Activated naive CD4-positive, alpha-beta T cell treated with anti-CD3 and anti-CD28 coated beads, Interleukin-2, amount 50 U/mL, for 24 hours (primary cell): ENCODE data around the gene LPP.

ENCODE experiments used
- H3K27ac Mint-ChIP-seq: one replicate; pipeline ENCODE4 v1.8.0; 2021; ENCODE audit warnings: mild to moderate bottlenecking, mixed read lengths
- H3K27me3 Mint-ChIP-seq: one replicate; pipeline ENCODE4 v1.8.0; 2021; ENCODE audit warnings: mixed read lengths
- H3K36me3 Mint-ChIP-seq: one replicate; pipeline ENCODE4 v1.8.0; 2021; ENCODE audit warnings: mixed read lengths
- H3K4me1 Mint-ChIP-seq: one replicate; pipeline ENCODE4 v1.8.0; 2021; ENCODE audit warnings: mixed read lengths
- H3K4me3 Mint-ChIP-seq: one replicate; pipeline ENCODE4 v1.8.0; 2021; ENCODE audit warnings: mild to moderate bottlenecking, mixed read lengths
- H3K9me3 Mint-ChIP-seq: one replicate; pipeline ENCODE4 v1.8.0; 2021; ENCODE audit warnings: mixed read lengths

The LPP gene

GRCh38 chr3:188458756-188459155 lies 304.8 kb downstream of the LPP start:
- Mint-ChIP-seq H3K4me1 (peaks cover 3% of the 10 kb centered on the region), H3K27me3 (no peaks in the 10 kb centered on the region), H3K4me3 (no peak overlapping the region), H3K27ac (no peak overlapping the region), H3K9me3 (no peaks in the 10 kb centered on the region), H3K36me3 (peaks cover 16% of the 10 kb centered on the region)

GRCh38 chr3:188465311-188465710 lies 311.4 kb downstream of the LPP start:
- Mint-ChIP-seq H3K27ac (no peak overlapping the region), H3K4me1 (no peaks in the 10 kb centered on the region), H3K36me3 (peaks cover 15% of the 10 kb centered on the region), H3K27me3 (no peaks in the 10 kb centered on the region), H3K9me3 (no peaks in the 10 kb centered on the region), H3K4me3 (no peak overlapping the region)

GRCh38 chr3:188468196-188468595 lies 314.2 kb downstream of the LPP start:
- no peak overlapping the region for H3K4me3 Mint-ChIP-seq
- peaks cover 5% of the 10 kb centered on the region for H3K4me1 Mint-ChIP-seq
- peaks cover 22% of the 10 kb centered on the region for H3K36me3 Mint-ChIP-seq
- H3K27me3 Mint-ChIP-seq, result no peaks in the 10 kb centered on the region
- no peaks in the 10 kb centered on the region for H3K9me3 Mint-ChIP-seq
- no peak overlapping the region for H3K27ac Mint-ChIP-seq

- Mint-ChIP-seq H3K36me3 (peaks cover 22% of the 10 kb centered on the region), H3K27me3 (no peaks in the 10 kb centered on the region), H3K4me3 (no peak overlapping the region), H3K27ac (no peak overlapping the region), H3K9me3 (no peaks in the 10 kb centered on the region), H3K4me1 (peaks cover 5% of the 10 kb centered on the region)
These were observed 314.7 kb downstream of the LPP start for GRCh38 chr3:188468662-188469061.

GRCh38 chr3:188469228-188469885 lies 315.4 kb downstream of the LPP start:
- peaks cover 5% of the 10 kb centered on the region for H3K4me1 Mint-ChIP-seq
- H3K4me3 Mint-ChIP-seq, result no peak overlapping the region
- H3K27me3 Mint-ChIP-seq, result no peaks in the 10 kb centered on the region
- no peak overlapping the region for H3K27ac Mint-ChIP-seq
- H3K9me3 Mint-ChIP-seq, result no peaks in the 10 kb centered on the region
- peaks cover 22% of the 10 kb centered on the region for H3K36me3 Mint-ChIP-seq

- H3K36me3 Mint-ChIP-seq, result peaks cover 22% of the 10 kb centered on the region
- no peak overlapping the region for H3K4me3 Mint-ChIP-seq
- H3K27ac Mint-ChIP-seq, result no peak overlapping the region
- H3K4me1 Mint-ChIP-seq, result peaks cover 5% of the 10 kb centered on the region
- no peaks in the 10 kb centered on the region for H3K27me3 Mint-ChIP-seq
- no peaks in the 10 kb centered on the region for H3K9me3 Mint-ChIP-seq
These were observed 316.7 kb downstream of the LPP start for GRCh38 chr3:188470508-188471130.

GRCh38 chr3:188471723-188472122 lies 317.8 kb downstream of the LPP start:
- Mint-ChIP-seq H3K4me3 (no peak overlapping the region), H3K27ac (no peak overlapping the region), H3K36me3 (peaks cover 19% of the 10 kb centered on the region), H3K9me3 (no peaks in the 10 kb centered on the region), H3K27me3 (no peaks in the 10 kb centered on the region), H3K4me1 (peaks cover 5% of the 10 kb centered on the region)

GRCh38 chr3:188472336-188472735 lies 318.4 kb downstream of the LPP start:
- no peak overlapping the region for H3K27ac Mint-ChIP-seq
- no peaks in the 10 kb centered on the region for H3K27me3 Mint-ChIP-seq
- no peaks in the 10 kb centered on the region for H3K9me3 Mint-ChIP-seq
- peaks cover 19% of the 10 kb centered on the region for H3K36me3 Mint-ChIP-seq
- H3K4me3 Mint-ChIP-seq, result no peak overlapping the region
- H3K4me1 Mint-ChIP-seq, result peaks cover 5% of the 10 kb centered on the region

GRCh38 chr3:188473045-188473444 lies 319.1 kb downstream of the LPP start:
- Mint-ChIP-seq H3K9me3 (no peaks in the 10 kb centered on the region), H3K4me3 (no peak overlapping the region), H3K4me1 (peaks cover 7% of the 10 kb centered on the region), H3K27me3 (no peaks in the 10 kb centered on the region), H3K27ac (no peak overlapping the region), H3K36me3 (peaks cover 16% of the 10 kb centered on the region)

- peaks cover 9% of the 10 kb centered on the region for H3K4me1 Mint-ChIP-seq
- no peaks in the 10 kb centered on the region for H3K9me3 Mint-ChIP-seq
- H3K4me3 Mint-ChIP-seq, result no peak overlapping the region
- H3K36me3 Mint-ChIP-seq, result peaks cover 12% of the 10 kb centered on the region
- no peaks in the 10 kb centered on the region for H3K27me3 Mint-ChIP-seq
- no peak overlapping the region for H3K27ac Mint-ChIP-seq
These were observed 319.8 kb downstream of the LPP start for GRCh38 chr3:188473591-188474288.

- Mint-ChIP-seq H3K27ac (no peak overlapping the region), H3K4me3 (no peak overlapping the region), H3K36me3 (peaks cover 2% of the 10 kb centered on the region), H3K4me1 (peaks cover 4% of the 10 kb centered on the region), H3K9me3 (no peaks in the 10 kb centered on the region), H3K27me3 (no peaks in the 10 kb centered on the region)
These were observed 323.0 kb downstream of the LPP start for GRCh38 chr3:188476935-188477334.

GRCh38 chr3:188480011-188480410 lies 326.1 kb downstream of the LPP start:
- H3K27me3 Mint-ChIP-seq, result no peaks in the 10 kb centered on the region
- H3K27ac Mint-ChIP-seq, result no peak overlapping the region
- peaks cover 4% of the 10 kb centered on the region for H3K4me1 Mint-ChIP-seq
- no peak overlapping the region for H3K4me3 Mint-ChIP-seq
- H3K9me3 Mint-ChIP-seq, result no peaks in the 10 kb centered on the region
- H3K36me3 Mint-ChIP-seq, result peaks cover 11% of the 10 kb centered on the region

- Mint-ChIP-seq H3K4me3 (no peak overlapping the region), H3K36me3 (peaks cover 23% of the 10 kb centered on the region)
These were observed 329.0 kb downstream of the LPP start for GRCh38 chr3:188482929-188483328.

GRCh38 chr3:188486126-188486525 lies 332.2 kb downstream of the LPP start:
- Mint-ChIP-seq H3K27me3 (no peaks in the 10 kb centered on the region), H3K9me3 (no peaks in the 10 kb centered on the region), H3K36me3 (peaks cover 30% of the 10 kb centered on the region), H3K27ac (no peak overlapping the region), H3K4me1 (peaks cover 4% of the 10 kb centered on the region), H3K4me3 (no peak overlapping the region)

More at GRCh38 chr3:188482929-188483328, 329.0 kb downstream of the LPP start:
- peaks cover 3% of the 10 kb centered on the region for H3K4me1 Mint-ChIP-seq
- no peak overlapping the region for H3K27ac Mint-ChIP-seq
- H3K27me3 Mint-ChIP-seq, result no peaks in the 10 kb centered on the region
- H3K9me3 Mint-ChIP-seq, result no peaks in the 10 kb centered on the region

GRCh38 chr3:188486952-188487351 lies 333.0 kb downstream of the LPP start:
- peaks cover 30% of the 10 kb centered on the region for H3K36me3 Mint-ChIP-seq
- H3K9me3 Mint-ChIP-seq, result no peaks in the 10 kb centered on the region
- H3K27ac Mint-ChIP-seq, result no peak overlapping the region
- peaks cover 4% of the 10 kb centered on the region for H3K4me1 Mint-ChIP-seq
- no peak overlapping the region for H3K4me3 Mint-ChIP-seq
- H3K27me3 Mint-ChIP-seq, result no peaks in the 10 kb centered on the region

- Mint-ChIP-seq H3K36me3 (peaks cover 31% of the 10 kb centered on the region), H3K4me1 (peaks cover 4% of the 10 kb centered on the region), H3K27me3 (no peaks in the 10 kb centered on the region), H3K27ac (no peak overlapping the region), H3K4me3 (no peak overlapping the region), H3K9me3 (no peaks in the 10 kb centered on the region)
These were observed 333.7 kb downstream of the LPP start for GRCh38 chr3:188487652-188488051.
